HG02943 (cell line): ENCODE measurements around the gene BLTP3A.
A peak's percentile ranks its signal among the peaks of the same experiment; 100 is the strongest.
"Not testable (repeated sequence)": the region's sequence is repeated elsewhere in the genome, so short reads cannot be mapped to it uniquely, and the experiment has no call there.

Experiments
- ATAC-seq: cut with Tn5 transposase; IDR thresholded peaks from one replicate; pipeline ENCODE4 v1.9.1; 2021; ENCODE audit warnings: mild to moderate bottlenecking, low read depth, moderate library complexity; ENCODE audit not compliant: unreplicated experiment

BLTP3A gene, protein sequence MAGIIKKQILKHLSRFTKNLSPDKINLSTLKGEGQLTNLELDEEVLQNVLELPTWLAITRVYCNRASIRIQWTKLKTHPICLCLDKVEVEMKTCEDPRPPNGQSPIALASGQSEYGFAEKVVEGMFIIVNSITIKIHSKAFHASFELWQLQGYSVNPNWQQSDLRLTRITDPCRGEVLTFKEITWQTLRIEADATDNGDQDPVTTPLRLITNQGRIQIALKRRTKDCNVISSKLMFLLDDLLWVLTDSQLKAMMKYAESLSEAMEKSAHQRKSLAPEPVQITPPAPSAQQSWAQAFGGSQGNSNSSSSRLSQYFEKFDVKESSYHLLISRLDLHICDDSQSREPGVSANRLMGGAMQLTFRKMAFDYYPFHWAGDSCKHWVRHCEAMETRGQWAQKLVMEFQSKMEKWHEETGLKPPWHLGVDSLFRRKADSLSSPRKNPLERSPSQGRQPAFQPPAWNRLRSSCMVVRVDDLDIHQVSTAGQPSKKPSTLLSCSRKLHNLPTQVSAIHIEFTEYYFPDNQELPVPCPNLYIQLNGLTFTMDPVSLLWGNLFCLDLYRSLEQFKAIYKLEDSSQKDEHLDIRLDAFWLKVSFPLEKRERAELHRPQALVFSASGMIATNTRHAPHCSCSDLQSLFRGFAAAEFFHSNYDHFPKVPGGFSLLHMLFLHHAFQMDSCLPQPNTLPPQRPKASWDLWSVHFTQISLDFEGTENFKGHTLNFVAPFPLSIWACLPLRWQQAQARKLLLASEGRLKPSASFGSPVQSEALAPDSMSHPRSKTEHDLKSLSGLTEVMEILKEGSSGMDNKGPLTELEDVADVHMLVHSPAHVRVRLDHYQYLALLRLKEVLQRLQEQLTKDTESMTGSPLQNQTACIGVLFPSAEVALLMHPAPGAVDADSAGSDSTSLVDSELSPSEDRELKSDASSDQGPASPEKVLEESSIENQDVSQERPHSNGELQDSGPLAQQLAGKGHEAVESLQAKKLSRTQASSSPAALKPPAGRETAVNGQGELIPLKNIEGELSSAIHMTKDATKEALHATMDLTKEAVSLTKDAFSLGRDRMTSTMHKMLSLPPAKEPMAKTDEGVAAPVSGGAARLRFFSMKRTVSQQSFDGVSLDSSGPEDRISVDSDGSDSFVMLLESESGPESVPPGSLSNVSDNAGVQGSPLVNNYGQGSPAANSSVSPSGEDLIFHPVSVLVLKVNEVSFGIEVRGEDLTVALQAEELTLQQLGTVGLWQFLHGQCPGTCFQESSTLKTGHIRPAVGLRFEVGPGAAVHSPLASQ (N-terminal part only)

DNA sequence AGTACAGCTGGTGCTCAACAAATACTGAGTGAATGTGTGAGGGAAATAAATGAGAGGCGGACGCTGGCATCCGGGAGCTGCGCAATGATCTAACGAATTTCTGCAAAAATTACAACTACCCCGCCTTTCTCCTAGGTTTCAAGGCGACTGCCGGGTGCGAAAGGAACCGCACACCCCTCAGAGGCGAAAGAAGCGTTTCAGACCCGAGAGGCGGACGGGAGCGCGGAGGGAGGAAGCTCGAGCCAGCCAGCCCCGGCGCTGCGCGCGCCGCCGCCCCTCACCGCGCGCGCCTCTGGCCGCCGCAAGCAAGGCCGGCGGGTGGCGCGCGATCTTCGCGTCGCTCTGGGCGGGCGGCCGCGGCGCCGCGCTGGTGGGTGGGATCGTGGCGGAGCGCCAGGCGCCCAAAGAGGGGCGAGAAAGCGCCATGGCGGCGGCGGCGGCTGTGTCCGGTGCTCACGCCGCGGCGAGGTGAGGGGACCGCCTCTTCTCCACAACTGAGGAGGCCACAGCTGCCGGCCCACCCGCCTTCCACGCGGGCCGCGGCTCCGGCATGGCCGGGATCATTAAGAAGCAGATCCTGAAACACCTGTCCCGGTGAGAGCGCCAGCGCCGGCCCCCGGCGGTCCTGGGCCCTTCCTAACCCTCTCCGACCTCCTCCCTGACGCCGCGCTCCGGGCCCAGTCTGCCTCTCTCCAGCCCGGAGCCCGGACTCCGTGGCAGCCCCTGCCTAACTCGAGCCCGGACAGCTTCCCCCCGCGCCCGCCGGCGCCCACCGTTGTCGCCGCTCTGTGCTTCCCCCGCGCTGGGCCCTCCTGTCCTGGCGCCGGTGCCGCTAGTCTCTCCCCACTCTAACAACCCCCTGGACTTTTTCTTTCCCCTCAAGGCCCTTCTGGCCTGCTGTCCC, at the start of gene BLTP3A:
TSS of gene BLTP3A (plus strand) at position 383 of the 904 bp plus-strand sequence. CDS start at position 551, 168 bp downstream.
- ATAC-seq, result peak; percentile 69

DNA sequence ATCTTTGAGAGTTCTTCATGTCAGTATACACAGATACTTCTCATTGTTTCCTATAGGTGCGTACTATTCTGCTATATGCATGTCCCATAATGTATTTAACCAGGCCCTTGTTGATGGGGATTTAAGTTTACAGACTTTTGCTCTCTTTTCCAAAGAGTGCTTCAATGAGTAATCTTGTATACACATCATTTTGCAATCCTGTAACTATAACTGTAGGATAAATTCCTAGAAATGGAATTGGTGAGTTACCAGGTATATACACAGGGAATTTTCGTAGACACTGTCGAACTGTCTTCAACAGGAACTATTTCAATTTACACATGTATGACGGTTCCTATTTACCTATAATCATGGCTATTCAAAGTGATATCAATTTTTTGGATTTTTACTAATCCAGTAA, 49.8 kb upstream of the BLTP3A start:
- no peak for ATAC-seq

DNA sequence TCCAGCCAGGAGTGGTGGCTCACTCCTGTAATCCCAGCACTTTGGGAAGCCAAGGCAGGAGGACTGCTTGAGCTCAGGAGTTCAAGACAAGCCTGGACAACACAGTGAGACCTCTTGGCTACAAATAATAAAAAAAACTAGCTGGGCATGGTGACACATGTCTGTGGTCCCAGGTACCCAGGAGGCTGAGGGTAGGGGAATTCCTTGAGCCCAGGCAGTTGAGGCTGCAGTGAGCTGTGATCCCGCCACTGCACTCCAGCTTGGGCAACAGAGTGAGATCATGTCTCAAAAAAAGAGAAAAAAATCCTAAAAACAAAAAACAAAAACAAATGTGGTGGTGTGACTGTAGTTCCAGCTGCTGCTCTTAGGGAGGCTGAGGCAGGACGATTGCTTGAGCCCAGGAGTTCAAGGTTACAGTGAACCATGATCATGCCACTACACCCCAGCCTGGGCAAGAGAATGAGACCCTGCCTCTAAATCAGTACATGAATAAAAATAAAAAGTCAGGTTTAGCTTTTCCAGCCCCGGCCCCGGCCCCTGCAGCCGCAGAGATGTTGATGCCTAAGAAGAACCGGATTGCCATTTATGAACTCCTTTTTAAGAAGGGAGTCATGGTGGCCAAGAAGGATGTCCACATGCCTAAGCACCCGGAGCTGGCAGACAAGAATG, 48.1 kb upstream of the BLTP3A start:
- no peak for ATAC-seq

DNA sequence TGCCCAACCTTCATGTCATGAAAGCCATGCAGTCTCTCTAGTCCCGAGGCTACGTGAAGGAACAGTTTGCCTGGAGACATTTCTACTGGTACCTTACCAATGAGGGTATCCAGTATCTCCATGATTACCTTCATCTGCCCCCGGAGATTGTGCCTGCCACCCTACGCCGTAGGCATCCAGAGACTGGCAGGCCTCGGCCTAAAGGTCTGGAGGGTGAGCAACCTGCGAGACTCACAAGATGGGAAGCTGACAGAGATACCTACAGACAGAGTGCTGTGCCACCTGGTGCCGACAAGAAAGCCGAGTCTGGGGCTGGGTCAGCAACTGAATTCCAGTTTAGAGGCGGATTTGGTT, 47.6 kb upstream of the BLTP3A start:
- ATAC-seq, result not testable (repeated sequence)

DNA sequence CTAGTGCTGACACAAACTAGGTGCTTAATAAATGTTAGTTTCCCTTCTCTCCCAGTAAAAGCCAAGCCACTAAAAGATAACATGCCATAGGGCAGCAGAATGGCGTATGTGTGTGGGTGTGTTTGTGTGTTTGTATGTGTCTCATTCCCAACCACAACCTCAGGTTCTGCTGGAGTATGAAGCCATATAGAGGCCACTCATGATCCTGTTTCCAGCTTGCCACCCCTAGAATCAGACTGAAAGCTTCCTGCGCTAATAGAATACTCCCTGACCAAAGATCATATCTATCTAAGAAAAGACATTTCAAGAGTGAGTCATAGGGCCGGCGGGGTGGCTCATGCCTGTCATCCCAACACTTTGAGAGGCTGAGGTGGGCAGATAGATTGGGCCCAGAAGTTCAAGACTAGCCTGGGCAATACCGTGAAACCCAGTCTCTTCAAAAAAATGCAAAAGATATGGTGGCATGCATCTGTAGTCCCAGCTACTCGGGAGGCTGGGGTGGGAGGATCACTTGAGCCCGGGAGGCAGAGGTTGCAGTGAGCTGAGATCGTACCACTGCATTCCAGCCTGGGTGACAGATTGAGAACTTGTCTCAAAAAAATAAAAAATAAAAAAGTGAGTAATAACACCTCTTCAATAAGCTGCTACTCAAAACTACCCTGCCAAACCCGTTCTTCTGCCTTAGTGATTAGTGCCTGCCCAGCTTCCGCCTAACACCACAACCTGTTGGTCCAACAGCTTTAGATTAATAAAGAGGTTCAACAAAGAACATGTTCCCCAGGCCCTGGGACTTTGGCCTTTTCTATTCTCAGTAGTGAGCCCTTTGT, 46.4 kb upstream of the BLTP3A start:
- ATAC-seq, result no peak

DNA sequence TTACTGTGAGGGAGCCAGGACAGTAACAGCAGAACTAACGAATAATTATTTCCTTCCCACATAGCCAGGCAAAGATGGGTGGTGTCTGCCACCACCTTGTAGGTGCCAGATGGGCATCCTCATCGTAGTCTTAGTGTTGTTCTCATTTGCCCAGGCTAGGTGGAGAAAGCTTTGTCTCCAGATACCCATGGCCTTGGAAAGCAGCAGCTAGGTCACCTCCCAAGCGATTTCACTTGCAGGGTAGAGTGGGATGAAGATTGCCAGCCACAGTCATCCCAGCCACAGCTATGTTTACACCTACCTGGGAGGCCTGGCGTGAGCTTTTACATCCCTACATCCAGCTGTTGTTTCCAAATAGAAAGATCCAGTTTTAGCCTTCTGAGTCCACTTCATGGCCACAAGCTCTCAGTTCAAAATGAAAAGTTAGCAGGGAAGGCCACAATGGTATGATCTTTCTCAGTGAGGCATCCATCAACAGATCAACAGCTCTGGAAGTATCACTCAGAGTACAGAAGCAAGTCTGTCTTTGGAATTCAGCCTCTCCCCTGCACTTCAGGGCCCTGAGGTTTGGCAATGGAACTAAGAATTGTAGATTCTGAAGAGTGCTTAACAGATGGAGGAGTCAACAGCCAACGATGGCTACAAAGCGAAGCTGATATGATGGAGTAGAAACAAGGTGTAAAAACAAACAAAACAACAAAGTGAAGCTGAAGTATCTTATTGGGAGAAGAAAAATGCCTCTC, 45.6 kb upstream of the BLTP3A start:
- ATAC-seq, result no peak

DNA sequence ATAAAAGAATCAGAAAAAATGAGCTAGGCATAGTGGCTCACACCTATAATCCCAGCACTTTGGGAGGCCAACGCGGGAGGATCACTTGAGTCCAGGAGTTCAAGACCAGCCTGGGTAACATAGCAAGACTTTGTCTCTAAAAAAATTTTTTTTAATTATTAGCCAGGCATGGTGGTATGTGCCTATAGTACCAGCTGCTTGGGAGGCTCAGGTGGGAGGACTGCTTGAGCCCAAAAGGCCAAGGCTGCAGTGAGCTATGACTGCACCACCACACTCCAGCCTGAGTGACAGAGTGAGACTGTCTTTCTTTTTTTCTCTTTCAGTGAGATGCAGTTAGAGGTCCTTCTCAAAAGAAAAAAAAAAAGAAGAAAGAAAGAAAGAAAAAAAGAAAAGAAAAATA, 43.1 kb upstream of the BLTP3A start:
- no peak for ATAC-seq

DNA sequence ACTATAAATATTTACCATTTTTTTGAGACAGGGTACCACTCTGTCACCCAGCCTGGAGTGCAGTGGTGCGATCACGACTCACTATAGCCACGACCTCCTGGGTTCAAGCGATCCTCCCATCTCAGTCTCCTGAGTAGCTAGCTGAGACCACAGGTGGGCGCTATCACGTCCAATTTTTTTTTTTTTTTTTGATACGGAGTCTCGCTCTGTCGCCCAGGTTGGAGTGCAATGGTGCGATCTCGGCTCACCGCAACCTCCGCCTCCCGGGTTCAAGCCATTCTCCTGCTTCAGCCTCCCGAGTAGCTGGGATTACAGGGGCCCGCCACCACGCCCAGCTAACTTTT, 35.4 kb upstream of the BLTP3A start:
- ATAC-seq, result not testable (repeated sequence)

DNA sequence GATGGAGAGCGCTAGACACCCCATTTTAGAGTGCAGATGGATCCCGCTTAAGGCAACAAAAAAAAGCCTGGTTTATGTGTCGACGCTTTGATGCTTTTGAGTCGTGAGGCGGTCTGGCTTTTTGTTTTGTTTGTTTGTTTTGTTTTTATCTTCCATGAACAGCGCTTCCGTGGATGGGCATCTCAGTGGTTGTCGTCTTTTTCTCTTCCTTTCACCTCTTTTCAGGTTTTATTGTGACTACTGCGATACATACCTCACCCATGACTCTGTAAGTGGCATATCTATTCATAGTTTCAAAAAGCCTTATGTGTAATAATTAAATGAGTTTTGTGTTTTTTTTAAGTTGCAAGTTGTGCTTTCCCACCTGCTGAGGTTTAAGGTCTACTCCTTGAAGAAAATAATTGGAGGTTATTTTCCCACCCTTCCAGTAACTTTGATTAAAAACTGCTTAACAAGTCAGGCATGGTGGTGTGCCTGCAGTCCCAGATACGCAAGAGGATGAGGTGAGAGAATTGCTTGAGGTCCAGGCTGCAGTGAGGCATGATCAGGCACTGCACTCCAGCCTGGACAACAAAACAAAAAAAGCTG, 34.1 kb upstream of the BLTP3A start:
- ATAC-seq, result peak; percentile 19

DNA sequence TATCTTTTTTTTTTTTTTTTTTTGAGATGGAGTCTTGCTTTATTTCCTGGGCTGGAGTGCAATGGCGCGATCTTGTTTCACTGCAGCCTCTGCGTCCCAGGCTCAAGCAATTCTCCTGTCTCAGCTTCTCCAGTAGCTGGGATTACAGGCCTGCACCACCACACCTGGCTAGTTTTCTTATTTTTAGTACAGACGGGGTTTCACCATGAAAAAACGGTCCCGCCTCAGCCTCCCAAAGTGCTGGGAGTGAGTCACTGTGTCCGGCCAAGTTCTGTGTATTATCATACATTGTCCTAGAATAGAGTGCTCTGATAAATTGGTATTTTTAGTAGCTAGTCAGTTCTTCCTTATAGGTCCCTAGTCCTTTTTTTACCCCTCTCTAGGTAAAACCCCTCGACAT, 31.8 kb upstream of the BLTP3A start:
- ATAC-seq, result no peak

DNA sequence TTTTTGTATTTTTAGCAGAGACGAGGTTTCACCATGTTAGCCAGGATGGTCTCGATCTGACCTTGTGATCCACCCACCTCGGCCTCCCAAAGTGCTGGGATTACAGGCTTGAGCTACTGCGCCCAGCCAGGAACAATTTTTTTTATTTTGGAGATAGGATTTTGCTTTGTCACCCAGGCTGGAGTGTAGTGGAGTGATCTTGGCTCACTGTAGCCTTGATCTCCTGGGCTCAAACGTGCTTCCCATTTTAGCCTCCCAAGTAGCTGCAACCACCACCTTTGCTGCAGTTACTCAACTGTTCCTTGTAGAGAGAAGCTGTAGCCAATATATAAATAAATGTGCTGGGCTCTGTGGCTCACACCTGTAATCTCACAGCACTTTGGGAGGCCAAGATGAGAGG, 30.2 kb upstream of the BLTP3A start:
- ATAC-seq, result not testable (repeated sequence)

DNA sequence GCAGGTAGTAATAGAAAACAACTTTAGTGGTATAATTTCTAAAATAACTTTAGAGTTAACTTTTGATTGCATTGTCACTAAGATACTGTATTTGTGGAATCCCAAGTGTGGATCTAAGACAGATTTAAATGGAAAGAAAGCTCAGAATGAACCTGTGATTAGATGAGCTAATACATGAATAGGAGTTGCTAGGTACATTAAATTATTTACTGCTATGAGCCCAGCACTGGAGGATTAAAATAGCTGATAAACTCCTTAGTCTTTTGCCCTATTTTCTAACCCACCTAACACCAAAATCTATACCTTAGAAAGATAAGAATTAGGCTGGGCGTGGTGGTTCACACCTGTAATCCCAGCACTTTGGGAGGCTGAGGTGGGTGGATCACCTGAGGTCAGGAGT, 23.7 kb upstream of the BLTP3A start:
- ATAC-seq, result no peak

DNA sequence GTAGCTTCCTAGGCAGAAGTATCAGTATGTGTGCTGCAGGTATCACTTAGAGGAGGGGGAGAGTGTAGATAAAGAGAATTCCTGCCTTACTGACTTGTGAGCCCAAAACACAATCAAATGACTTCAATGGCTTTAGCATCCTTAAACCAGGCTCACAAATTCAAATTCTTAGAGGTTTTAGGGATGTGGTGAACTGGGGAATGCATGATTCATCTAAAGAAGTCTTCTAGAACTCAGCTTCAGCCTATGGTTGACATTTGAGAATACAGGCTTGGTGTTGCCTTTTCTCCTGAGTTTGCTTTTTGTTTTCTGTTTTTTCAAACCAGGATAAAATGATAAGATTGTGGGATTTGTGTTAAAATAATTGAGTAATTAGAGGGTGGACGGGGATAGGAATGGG, 20.2 kb upstream of the BLTP3A start:
- no peak for ATAC-seq

DNA sequence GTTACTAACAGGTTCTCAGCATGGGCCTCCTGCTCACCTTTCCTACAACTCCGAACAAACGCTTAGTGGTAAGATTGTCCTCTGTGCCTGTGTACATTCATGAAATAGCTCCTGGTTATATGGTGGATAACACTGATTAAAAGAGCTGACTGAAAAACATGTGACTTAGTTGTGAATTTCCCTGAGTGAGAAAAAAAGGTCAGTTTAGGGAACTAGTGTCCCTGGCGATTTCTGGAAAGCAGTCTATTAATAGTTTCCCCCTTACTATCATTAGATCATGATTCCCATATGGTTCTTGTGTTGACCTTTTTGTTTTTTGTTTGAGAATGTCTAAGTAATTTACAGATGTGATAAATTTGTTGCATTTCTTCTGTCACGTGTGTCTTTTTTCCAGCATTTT, 18.9 kb upstream of the BLTP3A start:
- ATAC-seq, result no peak

DNA sequence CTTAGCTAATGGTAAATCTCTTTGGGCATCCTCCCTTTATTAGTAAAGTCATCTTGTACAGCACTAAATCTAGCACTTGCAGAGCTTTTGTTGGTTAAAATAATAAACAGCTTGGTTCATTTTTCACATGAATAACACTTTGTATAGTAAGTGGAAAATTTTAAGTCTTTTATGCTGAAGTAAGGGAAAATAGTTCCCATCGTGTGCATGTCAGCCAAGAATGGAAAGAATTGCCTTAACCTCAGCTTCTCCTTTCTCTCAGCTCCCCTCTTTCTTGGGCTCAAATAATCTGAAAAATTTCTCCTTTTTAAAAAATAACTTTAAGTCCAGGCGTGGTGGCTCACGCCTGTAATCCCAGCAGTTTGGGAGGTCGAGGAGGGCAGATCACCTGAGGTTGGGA, 18.0 kb upstream of the BLTP3A start:
- ATAC-seq, result no peak

DNA sequence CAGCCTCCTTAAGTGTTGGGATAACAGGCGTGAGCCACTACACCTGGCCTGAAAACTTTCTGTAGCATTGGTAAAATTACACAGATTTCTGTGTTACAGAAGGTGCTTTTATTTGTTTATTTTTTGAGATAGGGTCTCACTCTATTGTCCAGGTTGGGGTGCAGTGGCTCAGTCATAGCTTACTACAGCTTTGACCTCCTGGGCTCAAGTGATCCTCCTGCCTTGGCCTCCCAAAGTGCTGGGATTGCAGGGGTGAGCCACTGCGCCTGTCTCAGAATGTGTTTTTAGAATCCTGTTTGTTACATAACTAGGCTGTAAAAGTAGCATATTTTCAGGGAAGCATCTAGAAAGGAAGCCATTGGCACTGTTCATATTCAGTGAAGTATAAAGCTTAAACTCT, 16.9 kb upstream of the BLTP3A start:
- ATAC-seq, result no peak

DNA sequence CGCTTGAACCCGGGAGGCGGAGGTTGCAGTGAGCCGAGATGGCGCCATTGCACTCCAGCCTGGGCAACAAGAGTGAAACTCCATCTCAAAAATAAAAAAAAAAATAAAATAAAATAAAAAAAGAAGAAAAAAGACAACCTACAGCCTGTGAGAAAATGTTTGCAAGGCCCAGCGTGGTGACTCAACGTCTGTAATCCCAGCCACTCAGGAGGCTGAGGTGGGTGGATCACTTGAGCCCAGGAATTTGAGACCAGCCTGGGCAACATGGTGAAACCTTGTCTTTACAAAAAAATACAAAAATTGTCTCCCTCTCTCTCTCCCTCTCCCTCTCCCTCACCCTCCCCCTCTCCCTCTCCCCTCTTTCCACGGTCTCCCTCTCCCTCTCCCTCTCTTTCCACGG, 6.5 kb upstream of the BLTP3A start:
- ATAC-seq, result not testable (repeated sequence)

DNA sequence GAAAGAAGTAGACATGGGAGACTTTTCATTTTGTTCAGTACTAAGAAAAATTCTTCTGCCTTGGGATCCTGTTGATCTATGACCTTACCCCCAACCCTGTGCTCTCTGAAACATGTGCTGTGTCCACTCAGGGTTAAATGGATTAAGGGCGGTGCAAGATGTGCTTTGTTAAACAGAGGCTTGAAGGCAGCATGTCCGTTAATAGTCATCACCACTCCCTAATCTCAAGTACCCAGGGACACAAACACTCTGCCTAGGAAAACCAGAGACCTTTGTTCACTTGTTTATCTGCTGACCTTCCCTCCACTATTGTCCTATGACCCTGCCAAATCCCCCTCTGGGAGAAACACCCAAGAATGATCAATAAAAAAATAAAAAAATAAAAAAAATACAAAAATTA, 4.7 kb upstream of the BLTP3A start:
- not testable (repeated sequence) for ATAC-seq
